ENCODE results near the gene TSHZ2. TPM values are rescaled to one million over a fixed set of nuclear protein-coding genes. Genes with fewer than 3 reads are reported as not detected.
"Not testable (repeated sequence)": the region's sequence is repeated elsewhere in the genome, so short reads cannot be mapped to it uniquely, and the experiment has no call there.

The TSHZ2 gene
- total and polyA plus RNA-seq, 2 donors = 6.5 to 35.0 TPM

- H3K27ac ChIP-seq (ENCODE audit: low read depth) = no peak overlapping the region
- H3K36me3 ChIP-seq (ENCODE audit: insufficient read depth) = no peaks in the 10 kb centered on the region
- 88% methylated on average over 5 of the region's 5 CpGs for WGBS
- H3K4me3 ChIP-seq (ENCODE audit: low read depth, low read length) = no peak overlapping the region
- H3K4me1 ChIP-seq (ENCODE audit: insufficient read depth) = no peaks in the 10 kb centered on the region
- no peak for DNase-seq (ENCODE audit: extremely low spot score)
These were observed 557.5 kb downstream of the TSHZ2 start for GRCh38 chr20:53529658-53530057.

DNA sequence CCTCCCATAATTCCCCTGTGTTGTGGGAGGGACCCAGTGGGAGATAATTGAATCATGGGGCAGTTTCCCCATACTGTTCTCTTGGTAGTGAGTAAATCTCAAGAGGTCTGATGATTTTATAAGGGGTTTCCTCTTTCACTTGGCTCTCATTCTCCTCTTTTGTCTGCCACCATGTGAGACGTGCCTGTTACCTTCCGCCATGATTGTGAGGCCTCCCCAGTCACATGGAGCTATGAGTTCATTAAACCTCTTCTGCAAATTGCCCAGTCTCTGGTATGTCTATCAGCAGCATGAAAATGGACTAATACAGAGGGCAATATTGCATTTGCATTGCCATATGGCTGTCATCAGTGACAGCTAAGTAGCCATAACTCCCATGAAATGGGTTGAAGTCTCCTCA lies 558.3 kb downstream of the TSHZ2 start:
- DNase-seq (ENCODE audit: extremely low spot score) = no peak
- no peak overlapping the region for H3K4me3 ChIP-seq (ENCODE audit: low read depth, low read length)
- H3K36me3 ChIP-seq (ENCODE audit: insufficient read depth) = no peaks in the 10 kb centered on the region
- 70% methylated on average over 2 of the region's 2 CpGs for WGBS
- H3K4me1 ChIP-seq (ENCODE audit: insufficient read depth) = no peaks in the 10 kb centered on the region
- no peak overlapping the region for H3K27ac ChIP-seq (ENCODE audit: low read depth)

DNA sequence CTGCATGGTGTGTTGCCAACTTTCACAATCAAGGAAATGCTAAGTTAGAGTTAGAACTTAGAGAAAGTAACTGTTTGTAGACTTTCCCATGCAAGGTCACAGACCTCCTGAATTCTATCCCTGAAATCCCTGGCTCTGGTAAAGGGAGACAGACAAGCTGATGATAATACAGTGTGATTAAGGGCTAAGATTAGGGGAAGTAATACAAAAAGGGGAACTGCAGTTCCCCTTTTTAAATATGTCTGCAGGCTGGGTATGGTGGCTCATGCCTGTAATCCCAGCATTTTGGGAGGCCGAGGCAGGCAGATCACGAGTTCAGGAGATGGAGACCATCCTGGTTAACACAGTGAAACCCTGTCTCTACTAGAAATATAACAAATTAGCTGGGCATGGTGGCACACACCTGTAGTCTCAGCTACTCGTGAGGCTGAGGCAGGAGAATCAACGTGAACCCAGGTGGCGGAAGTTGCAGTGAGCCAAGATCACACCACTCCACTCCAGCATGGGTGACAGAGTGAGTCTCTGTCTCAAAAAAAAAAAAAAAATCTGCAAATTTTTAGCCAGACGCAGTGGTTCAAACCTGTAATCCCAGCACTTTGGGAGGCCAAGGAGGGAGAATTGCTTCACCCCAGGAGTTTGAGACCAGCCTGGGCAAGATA lies 560.6 kb downstream of the TSHZ2 start:
- H3K27ac ChIP-seq (ENCODE audit: low read depth); DNase-seq (ENCODE audit: extremely low spot score); H3K4me3 ChIP-seq (ENCODE audit: low read depth, low read length); H3K36me3 ChIP-seq (ENCODE audit: insufficient read depth); H3K4me1 ChIP-seq (ENCODE audit: insufficient read depth): not testable (repeated sequence)
- 94% methylated on average over 6 of the region's 6 CpGs for WGBS

DNA sequence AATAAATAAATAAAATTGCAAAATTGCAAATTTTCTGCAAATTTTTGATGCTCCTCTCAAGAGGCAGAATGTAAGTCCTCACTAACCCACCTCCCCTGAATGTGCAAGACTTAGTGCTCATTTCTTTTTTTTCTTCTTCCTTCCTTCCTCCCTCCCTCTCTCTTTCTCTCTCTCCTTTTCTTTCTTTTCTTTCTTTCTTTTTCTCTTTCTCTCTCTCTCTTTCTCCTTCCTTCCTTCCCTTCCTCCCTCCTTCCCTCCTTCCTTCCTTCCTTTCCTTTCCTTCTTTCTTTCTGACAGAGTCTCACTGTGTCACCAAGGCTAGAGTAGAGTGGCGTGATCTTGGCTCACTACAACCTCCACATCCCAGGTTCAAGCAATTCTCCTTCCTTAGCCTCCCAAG lies 561.3 kb downstream of the TSHZ2 start:
- H3K27ac ChIP-seq (ENCODE audit: low read depth) = no peak overlapping the region
- DNase-seq (ENCODE audit: extremely low spot score) = no peak
- WGBS = 95% methylated on average over 1 of the region's 1 CpG
- H3K4me3 ChIP-seq (ENCODE audit: low read depth, low read length) = no peak overlapping the region
- no peaks in the 10 kb centered on the region for H3K36me3 ChIP-seq (ENCODE audit: insufficient read depth)
- H3K4me1 ChIP-seq (ENCODE audit: insufficient read depth) = no peaks in the 10 kb centered on the region

DNA sequence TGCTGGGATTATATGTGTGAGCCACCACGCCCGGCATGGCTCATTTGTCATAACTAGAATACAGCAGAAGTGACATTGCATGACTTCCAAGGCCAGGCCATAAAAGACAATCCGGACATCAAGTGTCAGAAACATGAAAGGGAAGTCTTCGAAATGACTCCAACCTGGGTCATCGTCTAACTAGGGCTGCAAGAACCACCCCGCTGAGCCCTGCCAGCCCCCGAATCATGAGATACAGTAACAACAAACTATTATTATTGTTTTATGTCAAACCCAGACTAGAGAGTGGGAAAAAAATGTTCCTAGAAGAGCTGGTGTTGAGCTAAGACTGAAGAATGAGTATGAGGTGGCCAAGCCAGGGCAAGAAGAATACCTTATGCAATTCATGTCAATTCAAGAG lies 561.9 kb downstream of the TSHZ2 start:
- DNase-seq (ENCODE audit: extremely low spot score) = no peak

GRCh38 chr20:53535878-53536277 lies 563.7 kb downstream of the TSHZ2 start:
- H3K36me3 ChIP-seq (ENCODE audit: insufficient read depth) = no peaks in the 10 kb centered on the region
- WGBS = 73% methylated on average over 4 of the region's 4 CpGs
- no peak overlapping the region for H3K27ac ChIP-seq (ENCODE audit: low read depth)
- H3K4me1 ChIP-seq (ENCODE audit: insufficient read depth) = no peaks in the 10 kb centered on the region
- no peak overlapping the region for H3K4me3 ChIP-seq (ENCODE audit: low read depth, low read length)
- DNase-seq (ENCODE audit: extremely low spot score) = no peak

More for the DNA sequence above, 561.9 kb downstream of the TSHZ2 start:
- Histone ChIP-seq H3K4me3 (ENCODE audit: low read depth, low read length) (no peak overlapping the region), H3K36me3 (ENCODE audit: insufficient read depth) (no peaks in the 10 kb centered on the region), H3K4me1 (ENCODE audit: insufficient read depth) (no peaks in the 10 kb centered on the region), H3K27ac (ENCODE audit: low read depth) (no peak overlapping the region)
- 90% methylated on average over 7 of the region's 7 CpGs for WGBS

DNA sequence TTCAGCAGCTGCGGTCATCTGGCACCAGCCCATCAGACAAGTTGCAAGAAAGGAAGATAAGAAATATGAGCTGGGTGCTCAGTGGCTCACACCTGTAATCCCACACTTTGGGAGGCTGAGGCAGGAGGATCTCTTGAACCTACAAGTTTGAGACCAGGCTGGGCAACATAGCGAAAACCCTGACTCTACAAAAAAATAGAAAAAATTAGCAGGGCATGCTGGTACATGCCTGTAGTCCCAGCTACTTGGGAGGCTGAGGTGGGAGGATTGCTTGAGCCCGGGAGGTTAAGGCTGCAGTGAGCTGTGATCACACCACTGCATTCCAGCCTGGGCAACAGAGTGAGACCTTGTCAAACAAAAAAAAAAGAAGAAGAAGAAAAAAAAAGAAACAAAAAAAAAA lies 564.2 kb downstream of the TSHZ2 start:
- not testable (repeated sequence) for H3K4me1 ChIP-seq (ENCODE audit: insufficient read depth); H3K36me3 ChIP-seq (ENCODE audit: insufficient read depth); H3K4me3 ChIP-seq (ENCODE audit: low read depth, low read length); DNase-seq (ENCODE audit: extremely low spot score); H3K27ac ChIP-seq (ENCODE audit: low read depth)
- 78% methylated on average over 3 of the region's 3 CpGs for WGBS

DNA sequence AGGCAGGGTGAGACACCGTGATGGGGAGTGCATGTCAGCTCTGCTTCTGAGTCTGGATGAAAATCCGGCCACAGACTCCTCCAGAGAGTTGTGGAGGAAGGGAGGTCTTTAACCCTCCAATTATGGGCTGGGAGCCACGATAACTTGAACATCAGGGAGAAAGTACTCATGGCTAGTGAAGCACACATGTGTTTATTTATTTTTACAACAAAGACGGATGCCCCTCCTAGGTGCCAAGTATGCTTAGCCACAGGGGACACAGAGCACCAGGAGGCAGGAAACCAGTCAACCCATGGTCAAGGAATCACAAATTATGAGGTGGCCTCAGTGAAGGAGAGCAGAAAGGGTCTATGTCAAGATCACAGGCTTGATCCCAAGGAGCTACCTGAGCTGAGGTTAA lies 567.4 kb downstream of the TSHZ2 start:
- no peaks in the 10 kb centered on the region for H3K36me3 ChIP-seq (ENCODE audit: insufficient read depth)
- DNase-seq (ENCODE audit: extremely low spot score) = no peak
- H3K27ac ChIP-seq (ENCODE audit: low read depth) = no peak overlapping the region
- H3K4me3 ChIP-seq (ENCODE audit: low read depth, low read length) = no peak overlapping the region
- WGBS = 60% methylated on average over 4 of the region's 4 CpGs
- no peaks in the 10 kb centered on the region for H3K4me1 ChIP-seq (ENCODE audit: insufficient read depth)

Small RNAs within 50 kb of the gene (small RNA-seq; reads per million reads assigned to genes)
- not detected for gene RF00019
